Activated CD8-positive, alpha-beta memory T cell treated with anti-CD3 and anti-CD28 coated beads, Interleukin-2, amount 50 U/mL, for 4 hours (primary cell): ENCODE results near the gene ITIH3.

Source experiments
- DNase-seq: peaks from one replicate; pipeline ENCODE4 v3.0.0-alpha.2; 2020

Gene ITIH3

DNA sequence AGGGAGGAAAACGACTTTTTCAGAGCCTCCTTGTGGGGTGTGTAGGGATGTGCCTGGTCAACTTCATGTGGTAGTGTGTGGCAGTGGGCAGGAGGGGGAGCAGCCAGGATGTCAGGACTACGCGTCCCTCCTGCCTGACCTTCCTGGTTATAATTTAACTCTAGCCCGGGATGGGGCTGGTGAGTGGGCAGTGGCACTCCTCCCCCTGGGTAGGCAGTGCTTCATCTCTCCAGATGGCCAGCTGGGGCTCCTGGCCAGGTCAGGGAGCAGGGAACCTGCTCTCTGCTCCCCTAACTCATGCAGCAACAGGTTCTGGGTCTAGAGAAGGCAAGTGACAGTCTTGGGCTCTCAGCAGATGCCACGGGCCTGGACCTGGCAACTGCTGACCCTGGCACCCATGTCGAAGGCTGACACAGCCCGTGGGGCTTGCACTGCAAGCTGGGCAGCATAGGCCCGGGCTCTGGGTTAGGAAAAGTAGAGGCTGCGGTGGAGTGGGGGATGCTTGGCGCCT lies 33.3 kb downstream of the ITIH3 start:
- no peak for DNase-seq

DNA sequence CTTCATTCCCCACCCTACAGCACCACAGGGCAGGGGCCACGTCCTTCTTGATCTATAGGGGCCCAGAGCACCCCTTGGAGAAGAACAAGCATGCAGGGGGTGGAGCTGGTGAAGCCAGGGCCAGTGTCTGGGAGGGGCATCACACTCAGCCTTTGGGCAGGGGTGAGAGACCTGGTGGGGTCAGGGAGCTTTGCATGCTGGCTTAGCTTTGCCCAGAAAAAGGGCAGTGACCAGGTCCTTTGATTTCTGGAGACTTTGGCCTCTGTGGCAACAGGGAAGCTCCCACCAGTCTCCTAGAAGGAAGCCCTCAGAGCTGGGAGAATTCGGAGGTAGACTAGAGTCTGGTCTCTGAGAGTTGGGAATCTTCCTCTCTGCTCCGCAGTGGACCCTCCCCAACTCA lies 34.9 kb downstream of the ITIH3 start:
- DNase-seq, result no peak

DNA sequence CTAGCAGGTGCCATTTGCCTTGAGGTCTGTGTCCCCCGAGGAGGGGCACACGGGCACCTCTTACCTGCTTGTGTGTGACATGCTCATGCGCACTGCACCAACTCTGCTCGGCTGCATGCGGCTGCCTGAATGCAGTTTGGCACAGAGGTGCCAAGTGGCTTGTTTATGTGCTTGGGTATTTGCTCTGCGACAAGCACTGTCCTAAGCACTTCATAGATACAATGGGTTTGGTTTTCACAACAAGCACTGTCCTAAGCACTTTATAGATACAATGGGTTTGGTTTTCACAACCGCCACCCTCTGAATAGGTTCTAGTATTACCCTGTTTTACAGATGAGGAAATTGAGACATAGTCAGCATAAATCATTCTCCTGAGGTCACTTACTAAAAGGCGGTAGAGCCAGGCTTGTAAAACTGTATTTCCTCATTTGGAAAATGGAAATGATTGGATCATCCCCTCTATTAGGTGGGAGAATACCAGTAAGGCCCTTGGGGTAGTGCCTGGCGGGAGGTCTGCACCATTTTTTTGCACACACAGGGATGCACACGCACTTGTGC lies 35.4 kb downstream of the ITIH3 start:
- DNase-seq, result no peak

DNA sequence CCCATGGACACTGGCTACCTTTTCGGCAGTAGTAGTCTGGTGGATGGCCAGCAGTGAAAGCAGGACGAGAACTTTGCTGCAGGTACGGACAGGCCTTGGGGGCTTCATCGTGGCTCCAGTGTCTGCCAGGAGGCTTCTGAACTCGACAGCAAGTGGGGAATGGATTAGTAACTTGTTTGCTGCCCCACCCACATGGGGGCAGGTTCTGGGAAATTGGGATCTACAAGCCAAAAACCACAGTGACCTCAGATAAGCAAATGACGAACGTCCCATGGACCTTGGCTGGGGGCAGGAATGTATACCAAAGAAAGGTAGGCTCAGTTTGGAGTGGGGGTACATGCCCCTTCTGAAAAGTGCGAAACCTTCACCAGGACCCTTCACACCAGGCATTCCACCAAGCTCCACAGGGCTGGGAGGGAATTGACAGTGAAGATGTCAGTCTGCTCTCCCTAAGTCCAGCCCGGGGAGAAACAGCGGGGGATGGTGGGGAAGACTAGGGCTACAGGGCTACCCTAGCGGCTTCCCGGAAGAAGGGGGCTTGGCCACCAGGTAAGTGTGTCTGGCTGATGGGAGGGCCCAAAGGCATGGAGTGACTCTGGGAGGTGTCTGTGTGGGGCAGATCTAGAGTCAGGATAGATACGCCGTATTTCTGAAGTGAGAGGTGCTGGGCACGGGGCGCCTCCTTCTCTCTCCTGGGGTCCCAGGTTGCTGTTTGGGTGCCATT lies 36.1 kb downstream of the ITIH3 start, which contains the start of gene ITIH4:
ITIH4 (minus strand) TSS at position 138 of the 724 bp plus-strand sequence; CDS start at position 108, 30 bp downstream.
- no peak for DNase-seq

DNA sequence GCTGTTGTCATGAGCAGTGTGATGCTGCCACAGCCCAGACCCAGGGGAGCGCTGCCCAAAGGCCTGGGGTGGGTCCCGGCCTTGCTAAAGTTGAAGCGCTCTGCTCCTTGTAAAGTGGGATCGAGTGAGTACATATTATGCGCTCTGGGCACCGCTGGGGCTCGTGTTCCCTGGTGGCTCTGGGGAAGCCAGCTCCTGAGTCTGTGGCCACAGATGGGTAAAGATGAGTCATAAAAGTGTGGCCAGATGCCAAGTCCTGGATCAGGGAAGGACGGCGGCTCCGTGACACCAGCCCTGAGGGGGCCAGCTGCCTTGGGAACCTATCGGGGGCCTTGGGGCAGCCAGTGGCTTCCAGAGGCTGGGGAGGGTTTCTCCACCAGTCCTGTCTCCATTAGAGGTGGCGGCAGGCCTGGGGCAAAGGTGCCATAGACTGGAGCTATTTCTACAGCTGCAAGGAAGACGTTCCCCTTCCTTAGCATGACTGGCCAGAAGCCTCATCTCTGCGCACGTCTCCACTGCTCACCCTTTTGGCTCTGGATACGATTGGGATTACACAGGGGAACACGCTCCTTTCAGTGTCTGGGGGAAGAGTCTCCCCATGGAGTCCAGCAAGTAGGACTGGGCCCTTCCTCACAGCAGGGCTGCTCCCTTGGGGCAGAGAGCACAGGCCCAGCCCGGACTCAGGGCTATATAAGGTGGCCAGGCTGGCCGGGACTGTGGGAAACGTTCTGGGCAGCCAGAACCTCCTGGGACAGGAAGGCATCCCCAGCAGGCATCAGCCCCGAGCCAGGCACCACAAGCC lies 37.1 kb downstream of the ITIH3 start:
- no peak for DNase-seq

DNA sequence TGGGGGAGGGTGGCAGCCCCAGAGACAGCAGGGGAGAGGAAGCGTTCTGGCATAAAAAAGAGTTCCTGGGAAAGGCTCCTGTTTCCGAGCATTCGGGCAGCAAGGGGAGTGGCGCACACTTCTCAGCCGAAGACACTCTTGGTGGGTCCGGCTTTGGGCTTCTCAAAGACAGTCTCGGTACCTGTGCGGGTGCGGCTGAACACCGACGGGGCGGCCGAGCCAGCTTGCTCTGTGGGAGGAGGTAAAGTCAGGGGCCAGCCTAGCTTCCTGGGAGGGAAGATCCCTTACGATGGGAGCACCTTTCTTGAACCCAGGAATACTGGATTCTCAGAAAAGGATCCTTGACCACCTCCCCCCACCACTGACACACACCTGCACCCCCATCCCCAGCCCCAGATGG lies 38.6 kb downstream of the ITIH3 start:
- DNase-seq, result no peak

DNA sequence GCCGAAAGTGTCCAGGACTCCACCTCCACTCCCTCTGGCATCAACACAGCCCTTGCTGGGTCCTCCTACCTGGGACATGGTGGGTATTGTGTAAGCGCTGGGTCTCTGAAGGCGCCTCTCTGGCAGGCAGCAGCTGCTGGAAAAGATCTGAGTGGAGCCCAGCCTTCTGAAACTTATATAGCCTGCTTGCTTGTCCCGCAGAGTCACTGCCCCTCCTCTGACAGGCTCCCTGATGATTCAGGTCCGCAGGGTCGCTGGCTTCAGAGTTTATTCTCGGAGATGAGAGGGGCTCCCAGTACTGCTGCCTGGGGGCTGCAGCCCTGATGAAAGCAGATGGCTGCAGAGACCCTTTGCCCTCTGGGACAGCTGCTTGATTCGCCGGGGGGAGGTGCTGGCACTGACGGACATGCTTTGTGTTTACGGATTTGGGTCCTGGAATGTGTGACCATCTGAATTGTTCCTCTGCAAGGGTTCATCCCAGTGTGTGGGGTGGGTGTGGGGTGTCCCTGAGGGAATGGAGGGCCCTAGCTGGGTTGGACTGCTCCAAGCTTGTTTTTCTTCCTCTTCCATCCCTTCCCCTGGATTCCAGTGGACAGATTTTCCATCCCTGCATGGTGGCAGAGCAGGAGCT lies 40.4 kb downstream of the ITIH3 start, which contains the start of gene MUSTN1:
MUSTN1 (minus strand) TSS at position 149 of the 631 bp plus-strand sequence; CDS start at position 78, 71 bp downstream.
- DNase-seq, result no peak

DNA sequence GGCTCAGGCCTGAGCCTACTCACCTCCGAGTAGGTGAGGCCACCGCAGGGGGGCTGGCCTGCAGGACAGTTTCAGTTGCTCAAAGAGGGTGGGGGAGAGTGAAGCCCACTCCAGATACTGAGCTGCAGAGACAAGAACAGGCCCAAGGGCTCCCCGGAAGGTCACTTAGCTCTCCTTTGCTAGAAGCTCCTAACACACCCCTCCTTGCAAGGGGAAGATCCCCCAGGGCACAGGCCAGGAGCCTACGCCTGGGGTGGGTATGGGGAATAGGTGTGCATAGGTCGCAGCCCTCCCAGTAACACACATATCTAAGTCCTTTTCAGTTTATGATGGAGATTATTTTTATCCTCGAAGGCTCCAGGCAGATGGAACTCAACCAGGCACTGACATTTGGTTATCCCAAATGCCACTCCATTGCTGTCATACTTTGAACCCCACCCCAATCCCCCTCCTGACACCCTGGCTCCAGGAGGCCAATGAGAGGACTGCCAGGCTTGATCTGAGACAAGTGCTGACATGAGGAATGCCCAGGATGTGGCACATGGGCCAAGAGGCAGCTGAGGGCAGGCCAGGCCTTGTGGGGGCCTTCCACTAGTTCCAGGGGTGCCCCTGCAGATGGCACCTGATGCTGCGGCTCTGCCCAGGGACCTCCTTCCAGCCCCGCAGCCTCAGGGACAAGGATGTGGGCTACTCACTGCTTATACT lies 41.3 kb downstream of the ITIH3 start:
- DNase-seq, result no peak

DNA sequence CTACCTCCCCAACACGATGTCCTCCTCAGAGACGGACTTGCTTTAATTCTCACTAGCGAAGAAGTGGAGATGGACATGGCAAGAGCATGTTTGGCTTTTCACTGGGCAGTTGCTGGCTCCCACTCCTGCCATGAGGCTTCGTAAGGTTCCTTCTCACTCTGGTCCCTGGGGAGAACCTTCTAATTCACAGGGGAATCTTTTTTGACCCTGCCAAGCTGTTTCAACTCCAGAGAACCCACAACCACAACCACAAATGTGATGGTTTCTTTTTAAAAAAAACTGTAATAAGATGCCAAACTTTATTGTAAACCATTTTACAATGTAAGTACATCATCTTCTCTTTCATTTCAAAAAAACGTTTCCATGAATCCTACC lies 41.9 kb downstream of the ITIH3 start:
- no peak for DNase-seq

DNA sequence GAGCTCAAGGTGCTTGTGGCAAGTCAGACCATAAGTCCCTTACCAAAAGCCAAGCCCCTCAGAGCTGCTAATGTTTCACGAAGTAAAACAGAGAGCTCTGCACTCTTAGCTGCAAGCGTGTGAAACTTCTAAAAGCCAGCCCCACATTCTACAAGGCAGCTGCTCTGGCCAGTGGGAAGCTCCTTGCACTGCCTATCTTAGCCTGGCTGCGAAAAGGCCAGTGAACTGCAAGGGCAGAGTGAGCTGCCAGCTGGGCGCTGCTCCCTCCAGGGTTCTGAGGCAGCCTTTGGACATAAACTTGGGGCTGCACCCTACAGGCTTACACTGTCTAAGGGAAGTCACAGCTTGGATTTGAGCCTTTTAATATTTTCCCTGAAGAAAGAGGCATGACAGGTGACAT lies 42.4 kb downstream of the ITIH3 start:
- no peak for DNase-seq

DNA sequence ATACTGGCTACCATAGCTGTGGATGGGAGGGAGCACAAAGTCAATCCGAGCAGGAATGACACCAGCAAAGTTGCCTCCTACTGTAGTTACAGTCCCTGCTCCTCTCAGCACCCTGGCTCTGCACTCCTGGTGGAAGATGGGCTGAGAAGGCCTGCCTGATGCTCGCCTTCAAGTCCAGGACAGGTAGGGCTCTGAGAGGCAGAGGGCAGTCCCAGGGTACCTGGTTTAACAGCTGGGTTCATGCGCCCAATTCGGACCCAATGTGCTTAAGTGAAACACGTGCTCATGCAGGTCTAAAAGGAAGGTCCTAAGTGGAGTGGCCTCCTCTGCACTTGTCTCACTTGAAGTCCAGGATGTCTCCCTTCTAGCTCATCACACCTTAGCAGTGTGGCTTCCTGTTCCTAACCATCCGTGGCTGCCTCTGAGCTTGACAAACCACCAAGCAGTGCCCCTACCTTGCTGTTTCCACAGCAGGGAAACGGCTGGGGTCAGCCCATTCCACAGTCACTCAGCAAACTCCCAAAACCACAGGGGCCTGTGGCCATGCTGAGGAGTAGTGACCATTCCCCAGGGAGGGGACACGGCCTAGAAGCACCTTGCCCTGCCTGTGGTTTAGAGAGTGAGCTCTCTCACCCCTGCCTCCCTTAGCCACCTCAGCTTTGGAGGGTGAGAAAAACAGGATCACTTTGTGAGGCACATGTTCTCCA lies 44.1 kb downstream of the ITIH3 start:
- no peak for DNase-seq

DNA sequence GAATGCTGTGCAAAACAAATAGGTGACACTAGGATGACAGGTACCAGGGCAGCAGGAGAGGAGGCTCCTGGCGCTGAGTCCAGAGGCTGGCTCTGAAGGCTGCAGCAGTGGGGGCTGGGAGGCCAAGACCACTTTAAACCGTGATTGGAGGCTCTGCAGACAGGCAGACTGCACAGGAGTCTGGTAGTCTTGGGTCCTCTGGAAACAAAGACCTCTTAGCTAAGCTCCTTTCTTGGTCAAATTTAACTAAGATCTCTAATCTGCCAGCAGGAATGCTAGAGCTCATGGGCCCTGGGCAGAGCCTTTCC lies 44.6 kb downstream of the ITIH3 start:
- DNase-seq, result no peak

DNA sequence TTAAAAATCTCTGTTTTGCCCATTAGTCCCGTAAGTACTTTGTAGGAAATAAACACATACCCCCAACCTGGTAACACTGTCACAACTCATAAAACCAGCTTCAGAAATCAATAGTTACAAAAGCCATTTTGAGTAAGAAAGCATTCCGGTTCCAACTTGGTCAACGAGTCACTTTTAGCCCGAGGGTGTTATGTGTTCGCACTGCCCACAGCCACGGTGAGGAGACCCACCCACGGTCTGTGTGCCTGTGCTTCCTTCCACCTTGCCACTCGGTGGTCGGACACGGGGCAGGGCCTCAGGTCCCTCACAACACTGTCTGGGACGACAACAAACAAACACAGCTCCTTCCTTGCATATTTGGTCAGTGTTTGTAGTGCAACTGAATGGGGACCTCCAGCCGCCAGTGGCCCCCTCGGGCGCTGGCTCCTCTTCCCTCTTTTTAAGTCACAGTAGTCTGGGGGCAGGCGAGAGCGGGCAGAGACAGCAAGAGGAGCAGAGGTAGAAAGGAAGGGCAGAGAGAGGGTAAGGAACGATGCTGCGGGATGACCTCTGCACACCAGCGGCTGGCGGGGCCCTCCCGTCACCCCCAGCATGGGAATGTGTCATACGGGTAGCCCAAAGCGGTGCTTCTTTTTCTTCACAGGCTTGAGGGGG lies 45.4 kb downstream of the ITIH3 start:
- no peak for DNase-seq

DNA sequence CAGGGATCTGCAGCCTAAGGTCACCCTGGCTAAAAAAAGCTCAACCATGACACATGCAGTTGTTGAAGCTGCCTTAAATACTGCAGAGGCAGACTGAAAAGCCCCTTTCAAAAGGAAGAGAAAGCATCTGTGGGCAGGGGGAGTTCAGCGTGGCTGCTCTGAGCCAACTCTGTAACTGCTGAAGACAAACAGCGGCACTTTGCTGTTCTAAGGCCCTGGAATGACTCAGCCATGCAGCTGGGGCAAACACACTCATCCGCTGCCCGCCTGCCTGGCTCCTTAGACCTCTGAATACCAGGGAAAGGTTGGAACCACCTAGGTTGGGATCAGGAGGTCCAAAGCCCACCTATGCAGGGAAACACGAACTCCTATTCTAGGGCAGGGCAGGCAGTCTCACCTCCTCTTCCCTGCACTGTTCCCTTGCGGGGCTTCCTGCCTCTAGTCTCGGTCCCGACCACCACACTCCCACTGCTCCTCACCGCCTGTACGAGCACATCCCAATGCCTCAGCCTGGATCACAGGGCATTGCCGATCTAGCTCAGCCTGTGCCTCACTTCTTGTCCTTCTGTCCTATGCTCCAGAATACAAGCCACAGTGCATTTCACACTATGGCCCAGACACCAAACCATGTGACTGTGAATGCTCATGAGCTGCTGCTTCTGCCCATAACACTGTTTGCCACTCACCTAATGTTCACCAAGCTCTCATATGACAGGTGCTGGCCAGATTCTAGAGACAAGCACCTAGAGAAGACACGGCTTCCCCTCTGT lies 46.8 kb downstream of the ITIH3 start:
- no peak for DNase-seq

DNA sequence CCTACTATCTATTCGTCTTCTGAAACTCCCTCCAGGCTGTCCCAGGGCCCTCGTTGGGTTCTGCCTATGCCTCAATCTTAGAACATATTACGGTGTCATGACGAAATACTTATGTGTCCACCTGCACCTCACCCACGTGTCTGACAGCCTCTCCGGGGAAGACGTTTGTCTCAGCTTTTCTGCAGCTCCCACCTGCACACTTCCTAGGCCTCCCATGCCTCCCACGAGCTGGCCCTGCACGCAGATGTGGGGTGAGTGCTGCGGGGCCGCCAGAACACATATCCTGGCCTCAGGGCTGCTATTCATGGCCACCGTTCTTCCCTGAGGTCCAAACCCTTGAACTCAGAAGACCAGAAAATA lies 47.4 kb downstream of the ITIH3 start:
- no peak for DNase-seq

DNA sequence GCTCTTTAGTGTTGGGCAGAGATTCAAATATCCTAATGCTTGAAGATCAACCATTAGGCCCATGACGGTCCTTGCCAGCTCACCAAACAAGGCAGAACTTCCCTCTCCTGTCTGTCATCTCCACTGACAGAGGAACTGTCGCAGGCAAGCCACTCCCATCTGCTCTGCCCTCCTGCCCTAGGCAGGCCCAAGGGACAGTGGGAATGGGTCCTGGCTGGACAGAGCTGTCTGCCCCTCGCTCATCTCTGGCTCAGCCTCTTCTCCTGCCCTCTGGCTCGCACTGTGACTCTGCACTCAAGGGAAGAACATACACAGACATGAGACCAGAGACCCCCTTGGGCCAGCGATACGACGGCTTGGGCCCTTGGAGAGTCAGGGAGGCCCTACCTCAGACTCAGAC lies 47.8 kb downstream of the ITIH3 start:
- DNase-seq, result no peak

DNA sequence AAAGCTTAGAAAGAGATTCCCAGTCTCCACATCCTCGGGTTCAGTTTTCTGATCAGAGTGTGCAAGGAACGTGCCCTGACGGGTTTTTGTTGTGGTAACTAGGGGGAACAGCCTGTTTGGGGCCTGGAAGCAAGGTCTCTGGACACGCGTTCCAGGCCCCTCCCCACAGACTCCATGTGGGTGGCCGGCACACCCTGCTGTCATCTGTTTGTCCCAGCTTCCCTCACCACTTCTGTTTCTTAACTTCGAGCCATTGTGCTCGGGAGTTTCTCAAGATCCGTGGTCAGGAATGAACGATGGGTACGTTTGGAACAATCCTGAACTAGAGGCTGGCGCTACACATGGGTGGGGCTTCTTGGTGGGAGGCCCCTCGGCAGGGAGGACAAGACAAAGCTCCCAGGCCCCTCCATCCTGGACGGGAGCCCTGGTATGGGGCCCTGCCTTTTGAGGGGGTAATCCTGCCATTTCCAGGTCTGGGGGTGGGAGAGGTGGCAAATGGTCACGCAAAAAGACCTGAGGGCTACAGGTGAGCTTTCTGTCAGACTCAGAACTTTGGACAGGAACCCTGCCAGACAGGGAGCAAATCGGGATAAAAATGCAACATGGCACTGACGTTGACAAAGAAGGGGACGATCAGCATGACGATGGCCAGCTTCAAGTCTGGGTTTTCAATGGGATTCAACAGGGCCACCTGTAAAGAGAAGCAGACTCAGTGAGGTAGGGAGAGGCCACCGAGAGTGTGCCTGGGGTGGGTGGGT lies 48.7 kb downstream of the ITIH3 start:
- no peak for DNase-seq

DNA sequence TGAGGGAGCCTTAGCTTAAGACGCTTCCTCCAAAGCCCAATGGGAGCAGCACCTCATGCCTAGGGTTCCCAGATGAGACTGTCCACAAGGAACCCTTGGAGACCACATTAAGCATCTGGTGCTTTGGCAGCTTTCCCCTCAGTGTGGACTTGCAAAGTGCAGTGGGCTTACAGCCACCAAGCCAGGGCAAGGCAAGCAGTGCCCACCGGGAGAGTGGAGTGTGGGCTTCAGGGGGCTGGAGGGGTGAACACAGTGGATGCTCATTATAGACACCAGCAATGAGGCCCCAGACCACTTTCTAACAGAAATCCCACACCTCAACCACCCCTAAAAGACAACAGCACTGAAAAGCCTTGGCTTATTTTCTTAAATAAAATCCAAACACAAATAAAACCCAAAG lies 49.3 kb downstream of the ITIH3 start:
- no peak for DNase-seq

DNA sequence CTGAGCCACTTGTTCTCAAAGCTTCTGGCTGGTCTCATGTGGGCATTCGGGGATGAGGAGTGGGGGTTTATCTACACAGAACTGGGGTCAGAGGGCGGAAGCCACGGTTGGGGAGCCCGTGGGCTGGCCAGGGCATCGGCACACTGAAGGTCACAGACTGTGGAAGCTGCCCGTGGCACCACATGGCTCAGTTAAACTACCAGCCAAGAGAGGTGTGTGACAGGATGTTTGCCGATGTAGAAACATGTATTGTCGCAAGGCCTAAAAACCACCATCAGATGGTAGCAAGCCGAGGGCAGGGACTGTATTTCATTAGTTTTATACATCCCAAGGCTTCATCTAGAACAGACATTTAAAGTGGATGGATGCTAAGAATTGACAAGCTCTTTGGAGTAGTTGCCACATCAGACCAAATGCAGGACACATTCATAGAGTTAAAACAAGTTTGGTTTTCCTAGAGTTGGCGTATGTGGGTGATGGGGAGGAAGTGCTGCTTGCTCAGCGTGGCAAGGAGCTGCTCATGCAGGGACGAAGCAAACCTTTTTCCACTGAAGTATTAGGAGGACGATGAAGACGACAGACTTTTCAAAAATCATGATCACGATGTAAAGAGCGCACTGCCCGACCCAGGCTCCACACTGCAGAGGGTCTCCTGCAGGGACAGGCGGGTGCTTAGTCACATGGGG lies 49.8 kb downstream of the ITIH3 start:
- DNase-seq, result no peak

DNA sequence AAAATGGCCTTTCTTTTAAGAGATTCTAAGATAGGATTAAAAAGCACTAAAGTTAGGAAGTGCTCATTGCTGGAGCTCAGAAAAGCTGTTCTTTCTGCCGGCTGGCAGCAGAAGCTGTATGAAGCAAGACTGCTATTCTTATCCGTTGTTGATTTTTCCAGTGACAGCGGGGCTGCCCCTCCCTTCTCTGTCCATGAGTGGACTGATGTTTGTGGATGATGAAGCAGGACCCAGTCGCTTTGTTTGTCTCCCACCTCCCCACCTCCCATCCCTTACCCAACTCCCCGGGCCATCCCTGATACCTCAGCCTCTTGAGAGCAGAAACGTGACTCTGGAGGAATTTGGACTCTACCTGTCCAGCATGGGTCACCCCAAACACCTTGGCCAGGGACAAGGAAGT lies 50.6 kb downstream of the ITIH3 start:
- DNase-seq, result no peak
